Placental pericyte (primary cell): Measurements from ENCODE around the gene EXOC7. TPM values are rescaled to one million over a fixed set of nuclear protein-coding genes. Genes with fewer than 3 reads are reported as not detected.

Source experiments
- small RNA-seq: library from RNA; depleted of rRNA; stranded (forward); fragments of <200 nt; gene quantifications from one replicate; pipeline ENCODE3, GENCODE V24; 2012; ENCODE audit warnings: low replicate concordance
- total RNA-seq: library from RNA; depleted of rRNA; stranded (reverse); fragments of >200 nt; gene quantifications from 2 replicates; pipeline ENCODE4 v1.2.3, GENCODE V29; 2012

Gene EXOC7, protein sequence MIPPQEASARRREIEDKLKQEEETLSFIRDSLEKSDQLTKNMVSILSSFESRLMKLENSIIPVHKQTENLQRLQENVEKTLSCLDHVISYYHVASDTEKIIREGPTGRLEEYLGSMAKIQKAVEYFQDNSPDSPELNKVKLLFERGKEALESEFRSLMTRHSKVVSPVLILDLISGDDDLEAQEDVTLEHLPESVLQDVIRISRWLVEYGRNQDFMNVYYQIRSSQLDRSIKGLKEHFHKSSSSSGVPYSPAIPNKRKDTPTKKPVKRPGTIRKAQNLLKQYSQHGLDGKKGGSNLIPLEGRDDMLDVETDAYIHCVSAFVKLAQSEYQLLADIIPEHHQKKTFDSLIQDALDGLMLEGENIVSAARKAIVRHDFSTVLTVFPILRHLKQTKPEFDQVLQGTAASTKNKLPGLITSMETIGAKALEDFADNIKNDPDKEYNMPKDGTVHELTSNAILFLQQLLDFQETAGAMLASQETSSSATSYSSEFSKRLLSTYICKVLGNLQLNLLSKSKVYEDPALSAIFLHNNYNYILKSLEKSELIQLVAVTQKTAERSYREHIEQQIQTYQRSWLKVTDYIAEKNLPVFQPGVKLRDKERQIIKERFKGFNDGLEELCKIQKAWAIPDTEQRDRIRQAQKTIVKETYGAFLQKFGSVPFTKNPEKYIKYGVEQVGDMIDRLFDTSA
- 96.9 and 131 TPM in 2 replicates for total RNA-seq

DNA sequence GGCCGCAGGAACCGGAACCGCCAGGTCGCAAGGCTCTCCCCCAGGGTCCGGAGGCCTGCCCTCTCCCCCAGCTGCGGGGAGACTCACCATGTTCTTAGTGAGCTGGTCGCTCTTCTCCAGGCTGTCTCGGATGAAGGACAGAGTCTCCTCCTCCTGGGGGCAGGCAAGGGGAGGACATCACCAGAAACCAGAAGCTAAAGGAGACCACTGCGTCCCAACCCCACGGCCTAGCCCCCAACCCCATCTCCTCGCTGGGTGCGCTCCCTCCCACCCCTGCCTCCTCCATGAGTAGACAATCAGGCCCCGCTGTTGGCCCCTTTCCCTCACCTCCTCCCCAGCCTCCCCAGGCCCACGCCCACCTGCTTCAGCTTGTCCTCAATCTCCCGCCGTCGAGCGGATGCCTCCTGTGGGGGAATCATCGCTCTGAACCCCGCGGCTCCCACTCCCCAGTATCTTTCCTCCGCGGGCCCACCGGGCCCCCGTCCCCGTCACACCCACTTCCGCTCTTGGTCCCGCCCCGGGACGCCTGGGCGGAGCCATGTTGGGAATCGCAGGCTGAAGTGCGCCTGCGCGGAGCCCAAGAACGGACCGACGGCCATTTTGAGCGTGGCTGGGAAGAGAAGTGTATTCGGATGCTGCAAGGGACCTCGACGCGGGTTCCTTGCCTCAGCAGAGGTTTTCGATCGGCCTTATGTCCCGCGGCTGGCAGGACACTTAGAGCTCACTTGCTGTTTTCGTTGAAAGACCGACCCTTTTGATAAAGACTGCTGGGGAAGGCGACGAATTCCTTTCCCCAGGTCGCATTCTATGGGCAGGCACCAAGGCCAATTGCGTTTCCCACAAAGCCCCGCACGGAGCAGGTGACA, at the start of gene EXOC7:
EXOC7 (minus strand) TSS at position 514 of the 866 bp plus-strand sequence; CDS start at position 419, 95 bp downstream.

DNA sequence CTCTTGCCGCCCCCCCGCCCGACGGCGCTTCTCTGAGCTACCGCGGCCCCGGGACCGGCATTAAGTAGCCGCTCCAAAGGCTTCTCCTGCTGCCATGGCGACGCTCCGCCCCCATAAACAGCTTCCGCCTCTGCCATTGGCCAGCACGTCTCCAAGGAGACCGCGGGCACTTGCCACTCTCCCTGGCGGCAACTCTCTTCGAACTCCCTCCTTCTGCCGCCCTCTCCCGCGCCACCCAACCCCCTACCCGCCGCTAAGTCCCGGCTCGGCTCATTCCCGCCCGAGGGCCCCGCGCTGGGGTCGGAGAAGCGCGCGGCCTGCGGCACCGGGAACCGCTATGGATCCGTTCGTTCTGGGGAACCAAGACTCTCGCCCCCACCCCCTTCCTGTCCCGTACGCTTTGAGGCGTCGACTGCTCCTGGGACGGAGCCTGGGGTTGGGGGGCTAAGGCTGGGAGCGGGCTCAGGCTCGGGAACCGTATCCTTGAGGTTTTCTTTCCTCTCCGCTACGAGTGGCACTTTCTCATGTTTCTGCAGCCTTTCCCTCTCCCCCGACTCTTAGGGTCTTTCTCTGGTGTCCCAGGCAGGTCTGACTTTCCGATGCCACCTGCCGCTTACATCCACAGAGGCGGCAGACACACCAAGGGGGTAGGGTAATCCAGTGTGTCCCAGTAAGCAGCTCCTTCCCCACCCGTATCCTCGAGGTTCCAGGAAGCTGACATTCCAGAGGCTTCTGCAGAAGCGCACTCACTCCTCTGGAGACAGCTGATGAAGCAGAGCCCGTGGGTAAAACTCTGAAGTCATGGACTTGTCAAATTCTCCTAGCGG, 37.8 kb upstream of the EXOC7 start, which contains the start of gene FOXJ1:
FOXJ1 (minus strand) TSS at position 34 of the 827 bp plus-strand sequence. CDS start 850 bp downstream, outside the sequence.

DNA sequence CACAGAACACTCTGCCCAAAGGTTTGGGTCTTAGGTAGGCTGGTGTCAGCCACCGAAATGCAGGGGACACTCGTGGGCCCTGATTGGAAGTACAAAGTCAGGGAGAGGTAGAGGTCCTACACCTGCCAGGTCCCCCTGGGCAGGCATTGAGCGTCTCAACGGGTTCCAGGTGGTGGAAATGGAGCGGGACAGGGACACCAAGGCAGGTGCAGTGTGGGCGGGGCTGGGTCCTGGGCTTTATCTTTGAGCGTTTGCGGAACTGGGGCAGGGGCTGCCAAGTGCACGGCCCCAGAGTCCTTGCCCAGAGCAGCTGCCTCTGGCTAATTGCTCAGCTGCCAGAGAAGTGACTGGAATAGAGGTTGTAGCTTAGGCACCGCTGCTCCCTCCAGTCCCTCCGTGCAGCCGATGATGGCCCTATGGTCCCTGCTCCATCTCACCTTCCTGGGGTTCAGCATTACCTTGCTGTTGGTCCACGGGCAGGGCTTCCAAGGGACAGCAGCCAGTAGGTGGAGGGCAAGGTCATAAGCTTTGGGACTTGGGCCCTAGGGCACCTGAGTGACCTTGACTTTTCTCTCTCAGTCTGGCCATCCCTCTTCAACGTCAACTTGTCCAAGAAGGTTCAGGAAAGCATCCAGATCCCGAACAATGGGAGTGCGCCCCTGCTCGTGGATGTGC, 24.6 kb downstream of the EXOC7 start, which contains the start of gene ZACN:
ZACN (plus strand) TSS at position 323 of the 675 bp plus-strand sequence; CDS start at position 406, 83 bp downstream.

DNA sequence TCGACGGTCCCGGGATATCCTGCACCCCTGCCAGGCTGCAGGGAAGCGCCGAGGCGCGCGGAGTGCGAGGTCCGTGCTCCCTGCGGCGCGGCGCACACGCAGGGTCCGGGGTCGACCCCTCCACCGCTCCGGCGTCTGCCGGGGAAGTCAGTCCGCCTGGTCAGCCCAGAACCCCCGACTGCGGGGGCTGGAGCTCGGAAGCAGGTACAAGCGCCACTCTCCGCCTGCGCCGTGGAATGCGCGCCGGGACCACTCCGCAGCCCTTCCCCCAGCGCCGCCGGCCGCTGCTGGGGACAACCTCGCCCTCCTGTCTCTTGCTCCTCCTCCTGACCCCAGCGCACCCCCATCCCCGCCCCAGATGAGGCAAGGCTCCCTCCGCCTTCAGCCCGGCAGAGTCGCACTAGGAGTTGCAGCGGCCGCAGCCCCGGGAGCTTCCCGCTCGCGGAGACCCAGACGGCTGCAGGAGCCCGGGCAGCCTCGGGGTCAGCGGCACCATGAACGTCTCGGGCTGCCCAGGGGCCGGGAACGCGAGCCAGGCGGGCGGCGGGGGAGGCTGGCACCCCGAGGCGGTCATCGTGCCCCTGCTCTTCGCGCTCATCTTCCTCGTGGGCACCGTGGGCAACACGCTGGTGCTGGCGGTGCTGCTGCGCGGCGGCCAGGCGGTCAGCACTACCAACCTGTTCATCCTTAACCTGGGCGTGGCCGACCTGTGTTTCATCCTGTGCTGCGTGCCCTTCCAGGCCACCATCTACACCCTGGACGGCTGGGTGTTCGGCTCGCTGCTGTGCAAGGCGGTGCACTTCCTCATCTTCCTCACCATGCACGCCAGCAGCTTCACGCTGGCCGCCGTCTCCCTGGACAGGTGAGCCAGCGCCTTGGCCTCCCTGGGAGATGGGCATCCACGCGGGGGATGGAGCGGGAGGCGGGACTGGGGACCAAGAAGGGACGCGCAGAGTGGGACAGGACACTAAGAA, 28.9 kb downstream of the EXOC7 start, which contains the start of gene GALR2:
GALR2 (plus strand) TSS at position 392 of the 974 bp plus-strand sequence; CDS start at position 495, 103 bp downstream.

DNA sequence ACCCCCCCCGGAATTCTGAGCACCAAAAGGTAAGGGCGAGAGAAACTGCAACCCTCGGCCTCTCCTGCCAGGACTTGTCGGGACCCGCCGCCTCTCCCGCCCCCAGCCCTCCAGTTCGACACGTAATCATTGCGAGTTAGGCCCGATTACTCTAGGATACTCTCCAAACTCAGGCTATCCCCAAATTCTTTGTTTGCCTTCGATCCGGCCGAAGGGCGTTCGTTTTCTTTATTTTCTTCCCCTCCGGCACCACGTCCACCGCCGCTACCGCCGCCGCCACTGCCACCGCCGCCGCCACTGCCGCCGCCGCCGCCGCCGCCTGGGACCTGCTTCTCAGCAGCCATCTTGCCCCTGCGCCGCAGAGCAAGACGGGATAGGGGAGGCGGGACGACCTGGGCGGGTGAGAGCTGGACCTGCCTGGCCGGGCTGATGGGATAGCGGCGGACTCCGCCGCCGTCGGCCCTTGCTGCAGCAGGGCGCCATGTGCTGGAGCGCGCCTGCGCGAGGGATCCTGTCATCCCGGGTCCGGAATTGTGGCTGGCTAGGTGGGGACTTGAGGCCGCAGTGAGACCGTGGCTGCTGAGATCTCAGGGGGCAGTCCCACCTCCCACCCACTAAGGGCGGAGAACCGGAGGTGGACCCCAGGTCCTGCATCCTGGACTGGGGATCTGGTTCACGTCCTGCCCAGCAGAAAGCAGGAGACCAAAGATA, 31.3 kb downstream of the EXOC7 start, which contains the start of gene SRP68:
SRP68 (minus strand) TSS at position 370 of the 711 bp plus-strand sequence; CDS start at position 344, 26 bp downstream.

Small RNAs within 50 kb of the gene (small RNA-seq; reads per million reads assigned to genes)
- 0.23 reads per million for gene MIR6868

Other genes with a start within 250 kb of the EXOC7 start
- 23.0 and 64.6 TPM in 2 replicates for gene WBP2, start 248.5 kb downstream of the EXOC7 start, total RNA-seq
- 15.3 and 18.6 TPM in 2 replicates for gene TRIM47, start 225.2 kb downstream of the EXOC7 start, total RNA-seq
- gene TRIM65, start 206.8 kb downstream of the EXOC7 start, total RNA-seq: 14.4 and 26.5 TPM in 2 replicates
- gene MRPL38, start 198.9 kb downstream of the EXOC7 start, total RNA-seq: 35.5 and 44.2 TPM in 2 replicates
- gene FBF1, start 162.7 kb downstream of the EXOC7 start, total RNA-seq: 5.3 and 14.7 TPM in 2 replicates
- 43.1 and 66.6 TPM in 2 replicates for gene ACOX1, start 124.6 kb downstream of the EXOC7 start, total RNA-seq
- gene TEN1, start 124.5 kb downstream of the EXOC7 start, total RNA-seq: 15.3 and 18.6 TPM in 2 replicates
- gene CDK3, start 102.9 kb downstream of the EXOC7 start, total RNA-seq: 0.66 and 1.9 TPM in 2 replicates
- gene EVPL, start 76.5 kb downstream of the EXOC7 start, total RNA-seq: 0.29 TPM in 1 of 2 replicates, not detected in the other
- 36.9 and 48.4 TPM in 2 replicates for gene SRP68, start 31.3 kb downstream of the EXOC7 start, total RNA-seq
- gene GALR2, start 29.0 kb downstream of the EXOC7 start, total RNA-seq: 0.14 and 0.22 TPM in 2 replicates
- not detected in 2 replicates for gene ZACN, start 24.6 kb downstream of the EXOC7 start, total RNA-seq
- gene FOXJ1, start 37.5 kb upstream of the EXOC7 start, total RNA-seq: not detected in 2 replicates
- gene RNF157, start 136.7 kb upstream of the EXOC7 start, total RNA-seq: 0.44 and 5.2 TPM in 2 replicates
- 5.7 and 12.0 TPM in 2 replicates for gene UBALD2, start 161.6 kb upstream of the EXOC7 start, total RNA-seq
- gene QRICH2, start 204.5 kb upstream of the EXOC7 start, total RNA-seq: 1.8 and 3.4 TPM in 2 replicates